ENCODE data around the gene ZNF484. TPM values are rescaled to one million over a fixed set of nuclear protein-coding genes. Genes with fewer than 3 reads are reported as not detected.
"Not testable (repeated sequence)": the region's sequence is repeated elsewhere in the genome, so short reads cannot be mapped to it uniquely, and the experiment has no call there.

Gene ZNF484
- total RNA-seq, 1 experiment from 2014 or later: 12.7 TPM

GRCh38 chr9:92911511-92912475, 34.0 kb upstream of the ZNF484 start:
- intact Hi-C loops (cut with micrococcal nuclease; ENCODE audit: unreplicated experiment): no loop called here
- DNase-seq (ENCODE audit: low spot score): no peak
- H3K4me3 ChIP-seq (ENCODE audit: low read depth, low read length, poor library complexity, severe bottlenecking): no peak overlapping the region
- no peaks in the 10 kb centered on the region for H3K36me3 ChIP-seq (ENCODE audit: insufficient read depth, low read length, poor library complexity, severe bottlenecking)
- BruUV-seq (replicated peaks): no TSS peak
- H3K27ac ChIP-seq (ENCODE audit: low read depth, low read length, poor library complexity, severe bottlenecking): no peak overlapping the region
- ChIA-PET CTCF (no interaction called here), POLR2A (ENCODE audit: low non-redundant PET) (no interaction called here)
- no peaks in the 10 kb centered on the region for H3K9me3 ChIP-seq (ENCODE audit: low read depth, low read length, poor library complexity, severe bottlenecking)
- H3K27me3 ChIP-seq (replicated peaks; ENCODE audit: insufficient read depth, low read depth, low read length, poor library complexity): peaks cover 23% of the 10 kb centered on the region
- TF ChIP-seq EZH2 (IDR thresholded peaks at IDR 0.05; ENCODE audit: borderline replicate concordance, low read depth, low read length, poor library complexity, severe bottlenecking) (no peak), CTCF (conservative IDR thresholded peaks at IDR 0.05; ENCODE audit: low read depth, low read length) (no peak)
- H3K4me1 ChIP-seq (ENCODE audit: insufficient read depth, low read length, poor library complexity, severe bottlenecking): no peaks in the 10 kb centered on the region

- H3K4me3 ChIP-seq (ENCODE audit: low read depth, low read length, poor library complexity, severe bottlenecking); DNase-seq (ENCODE audit: low spot score); H3K27me3 ChIP-seq (replicated peaks; ENCODE audit: insufficient read depth, low read depth, low read length, poor library complexity); intact Hi-C loops (cut with micrococcal nuclease; ENCODE audit: unreplicated experiment); BruUV-seq (replicated peaks); H3K4me1 ChIP-seq (ENCODE audit: insufficient read depth, low read length, poor library complexity, severe bottlenecking); H3K27ac ChIP-seq (ENCODE audit: low read depth, low read length, poor library complexity, severe bottlenecking); CTCF ChIA-PET; POLR2A ChIA-PET (ENCODE audit: low non-redundant PET); H3K36me3 ChIP-seq (ENCODE audit: insufficient read depth, low read length, poor library complexity, severe bottlenecking); H3K9me3 ChIP-seq (ENCODE audit: low read depth, low read length, poor library complexity, severe bottlenecking): not testable (repeated sequence)
Measured at GRCh38 chr9:92905137-92905536, 27.3 kb upstream of the ZNF484 start.

- DNase-seq (ENCODE audit: low spot score): no peak
Measured at GRCh38 chr9:92897323-92897722, 19.5 kb upstream of the ZNF484 start.

More at GRCh38 chr9:92897323-92897722, 19.5 kb upstream of the ZNF484 start:
- H3K9me3 ChIP-seq (ENCODE audit: low read depth, low read length, poor library complexity, severe bottlenecking): no peaks in the 10 kb centered on the region
- ChIA-PET POLR2A (ENCODE audit: low non-redundant PET) (no interaction called here), CTCF (no interaction called here)
- no peaks in the 10 kb centered on the region for H3K27me3 ChIP-seq (replicated peaks; ENCODE audit: insufficient read depth, low read depth, low read length, poor library complexity)
- H3K4me1 ChIP-seq (ENCODE audit: insufficient read depth, low read length, poor library complexity, severe bottlenecking): no peaks in the 10 kb centered on the region
- BruUV-seq (replicated peaks): no TSS peak
- intact Hi-C loops (cut with micrococcal nuclease; ENCODE audit: unreplicated experiment): no loop called here
- H3K36me3 ChIP-seq (ENCODE audit: insufficient read depth, low read length, poor library complexity, severe bottlenecking): no peaks in the 10 kb centered on the region
- no peak overlapping the region for H3K4me3 ChIP-seq (ENCODE audit: low read depth, low read length, poor library complexity, severe bottlenecking)
- H3K27ac ChIP-seq (ENCODE audit: low read depth, low read length, poor library complexity, severe bottlenecking): no peak overlapping the region
- no peak for TF ChIP-seq CTCF (conservative IDR thresholded peaks at IDR 0.05; ENCODE audit: low read depth, low read length)
- TF ChIP-seq EZH2 (IDR thresholded peaks at IDR 0.05; ENCODE audit: borderline replicate concordance, low read depth, low read length, poor library complexity, severe bottlenecking): no peak

Measured in A673 (cell line).